A549 treated with CpdA at 1 μM for 4 hours (cell line): Measurements from ENCODE around the gene ZNF17. TPM values are rescaled to one million over a fixed set of nuclear protein-coding genes. Genes with fewer than 3 reads are reported as not detected.

Source experiments
- total RNA-seq: library from RNA; stranded (reverse); fragments of 200-300 nt; extraction: Qiagen RNA extraction; gene quantifications from 5 replicates; pipeline ENCODE4 v1.2.3, GENCODE V29; 2022; ENCODE audit warnings: low read depth

ZNF17 gene
- total RNA-seq = 3.9 to 5.5 TPM (median 4.6 TPM) in 5 replicates

GRCh38 chr19:57410877-57411671 is at the start of gene ZNF17:
TSS of gene ZNF17 (plus strand) at chr19:57411161. CDS start at chr19:57413616, 2,455 bp downstream.

GRCh38 chr19:57362997-57363687 is 47.8 kb upstream of the ZNF17 start, which contains the start of the genes TRAPPC2B and ZNF547:
TSS of gene TRAPPC2B (plus strand) at chr19:57363551. CDS start at chr19:57364834, 1,283 bp downstream.
TSS of gene ZNF547 (plus strand) at chr19:57363551. CDS start at chr19:57368556, 5,005 bp downstream.

GRCh38 chr19:57389730-57390598 is 21.0 kb upstream of the ZNF17 start, which contains the start of gene ZNF548:
TSS of gene ZNF548 (plus strand) at chr19:57389854. CDS start at chr19:57390100, 246 bp downstream.

GRCh38 chr19:57435062-57435978 is 24.4 kb downstream of the ZNF17 start, which contains the start of gene ZNF749:
TSS of gene ZNF749 (plus strand) at chr19:57435325. CDS start at chr19:57435579, 254 bp downstream.

Other genes with a start within 250 kb of the ZNF17 start
- not detected in 5 replicates for gene DUXA, start 243.7 kb upstream of the ZNF17 start, total RNA-seq
- 6.8 to 8.1 TPM (median 7.5 TPM) in 5 replicates for gene ZNF264, start 219.7 kb upstream of the ZNF17 start, total RNA-seq
- 0.23 to 0.68 TPM (median 0.42 TPM) in 5 replicates for gene AURKC, start 180.1 kb upstream of the ZNF17 start, total RNA-seq
- 1.6 to 2.2 TPM (median 1.7 TPM) in 5 replicates for gene ZNF805, start 170.5 kb upstream of the ZNF17 start, total RNA-seq
- 0.84 to 1.1 TPM (median 0.89 TPM) in 5 replicates for gene ZNF460, start 130.7 kb upstream of the ZNF17 start, total RNA-seq
- 1.1 to 2.2 TPM (median 1.3 TPM) in 5 replicates for gene ZNF543, start 90.7 kb upstream of the ZNF17 start, total RNA-seq
- 1.9 to 2.4 TPM (median 2.0 TPM) in 5 replicates for gene ZNF304, start 59.9 kb upstream of the ZNF17 start, total RNA-seq
- gene TRAPPC2B, start 47.6 kb upstream of the ZNF17 start, total RNA-seq = 13.6 to 17.6 TPM (median 15.9 TPM) in 5 replicates
- 1.1 to 2.8 TPM (median 1.5 TPM) in 5 replicates for gene ZNF547, start 47.6 kb upstream of the ZNF17 start, total RNA-seq
- 3.1 to 4.6 TPM (median 3.3 TPM) in 5 replicates for gene ZNF548, start 21.3 kb upstream of the ZNF17 start, total RNA-seq
- gene ZNF749, start 24.2 kb downstream of the ZNF17 start, total RNA-seq = 14.7 to 17.6 TPM (median 16.6 TPM) in 5 replicates
- 0.02 to 0.09 TPM (median 0.07 TPM) in 3 of 5 replicates, not detected in the others for gene VN1R1, start 46.0 kb downstream of the ZNF17 start, total RNA-seq
- gene ZNF772, start 66.4 kb downstream of the ZNF17 start, total RNA-seq = 1.1 to 1.7 TPM (median 1.5 TPM) in 5 replicates
- 5.7 to 9.0 TPM (median 7.0 TPM) in 5 replicates for gene ZNF419, start 76.6 kb downstream of the ZNF17 start, total RNA-seq
- 3.2 to 6.0 TPM (median 5.4 TPM) in 5 replicates for gene ZNF773, start 88.8 kb downstream of the ZNF17 start, total RNA-seq
- gene ZNF549, start 116.2 kb downstream of the ZNF17 start, total RNA-seq = 1.6 to 2.2 TPM (median 1.7 TPM) in 5 replicates
- 2.8 to 4.3 TPM (median 3.7 TPM) in 5 replicates for gene ZNF550, start 148.7 kb downstream of the ZNF17 start, total RNA-seq
- gene ZNF416, start 167.8 kb downstream of the ZNF17 start, total RNA-seq = 3.4 to 5.0 TPM (median 4.3 TPM) in 5 replicates
- gene ZIK1, start 173.0 kb downstream of the ZNF17 start, total RNA-seq = not detected in 5 replicates
- 3.0 to 5.5 TPM (median 4.9 TPM) in 5 replicates for gene ZNF530, start 188.7 kb downstream of the ZNF17 start, total RNA-seq
- 7.1 to 9.5 TPM (median 8.0 TPM) in 5 replicates for gene ZNF134, start 203.1 kb downstream of the ZNF17 start, total RNA-seq
- gene ZNF211, start 222.0 kb downstream of the ZNF17 start, total RNA-seq = 4.7 to 7.1 TPM (median 6.6 TPM) in 5 replicates